Heart right ventricle (tissue), 16 donors: ENCODE measurements around the gene ARHGEF4. TPM values are rescaled to one million over a fixed set of nuclear protein-coding genes. Genes with fewer than 3 reads are reported as not detected.

Experiments
- ATAC-seq, 8 donors: fragments of 200-7000 bp; cut with Tn5 transposase; one replicate each; pipeline ENCODE4 v1.9.1; 2020; ENCODE audit warnings: mild to moderate bottlenecking in 8 of 8, moderate library complexity in 8 of 8, moderate number of reproducible peaks in 1 of 8
- DNase-seq, 2 donors: peaks; one replicate each; pipeline ENCODE4 v3.0.0-alpha.2; 2020
- H3K27ac ChIP-seq, 10 donors: fragments of 200-600 bp; sonication (generic) in 2 of 10; one replicate each; pipeline versions ENCODE4 v1.5.0 to v1.8.0; 2020 to 2022; ENCODE audit warnings: mild to moderate bottlenecking in 3 of 10
- H3K27me3 ChIP-seq, 7 donors: fragments of 200-600 bp; one replicate each; pipeline ENCODE4 v1.8.0; 2021 to 2022; ENCODE audit warnings: mild to moderate bottlenecking in 2 of 7
- H3K36me3 ChIP-seq, 9 donors: fragments of 200-600 bp; sonication (generic) in 1 of 9; one replicate each; pipeline versions ENCODE4 v1.5.0 to v1.8.0; 2020 to 2022; ENCODE audit warnings: mild to moderate bottlenecking in 2 of 9
- H3K4me1 ChIP-seq, 9 donors: fragments of 200-600 bp; sonication (generic) in 1 of 9; one replicate each; pipeline versions ENCODE4 v1.5.0 to v1.8.0; 2020 to 2022; ENCODE audit warnings: mild to moderate bottlenecking in 4 of 9
- H3K4me3 ChIP-seq, 10 donors: fragments of 200-600 bp; sonication (generic) in 2 of 10; one replicate each; pipeline versions ENCODE4 v1.5.0 to v1.8.0; 2020 to 2022; ENCODE audit warnings: mild to moderate bottlenecking in 7 of 10, moderate library complexity in 2 of 10
- H3K9me3 ChIP-seq, 11 donors: fragments of 200-600 bp in 10 of 11; sonication (generic) in 2 of 11; one replicate each; pipeline versions ENCODE4 v1.5.0 to v1.8.0; 2013 to 2022; ENCODE audit warnings: mild to moderate bottlenecking in 2 of 11, control low read depth in 1 of 11, moderate library complexity in 1 of 11
- CTCF ChIP-seq, 9 donors: fragments of 200-600 bp; sonication (generic) in 2 of 9; IDR thresholded peaks; one replicate each; pipeline versions ENCODE4 v1.5.0 to v1.8.0; 2021 to 2022; ENCODE audit warnings: antibody characterized with exemption in 9 of 9, mild to moderate bottlenecking in 5 of 9, moderate library complexity in 1 of 9
- WGBS, 2 donors: extraction: QIAGEN DNeasy Blood & Tissue Kit; methylation state at CpG; one replicate each; pipeline ENCODE4 v1.1.7; 2013; ENCODE audit warnings: inconsistent platforms in 1 of 2; 5-methylcytosine and 5-hydroxymethylcytosine counted together
- intact Hi-C, 10 donors: fragments of 100-400 bp; cut with DNase I; formaldehyde crosslinking; loops; one replicate each; pipeline versions ENCODE4 v1.11.1 to v1.14.2; 2022
- polyA plus RNA-seq, 2 donors: library from polyadenylated mRNA; stranded (reverse); fragments of 200-250 nt; gene quantifications; one replicate each; pipeline ENCODE4 v1.2.3, GENCODE V29; 2013
- total RNA-seq, 10 donors: library from RNA; stranded (reverse); fragmentation: NEBNext Ultra II Directional in 3 of 10; extraction: Animal tissue kit (Norgen Biotek cat#: 25700) in 3 of 10; gene quantifications; one replicate each; pipeline versions ENCODE4 v1.2.1 to v1.2.4, GENCODE V29; 2021 to 2023
- donor health status: Arrhythmogenic right ventricular cardiomyopathy.
- donor health status: ischemic (EF 13 %, LVEDD 7.1; RV severe dilation, severe dysfunction).
- donor health status: healthy with polysubstance abuse.
- donor health status: DM: no; HTN: yes; CAD: no.
- donor health status: DM: no; HTN: no; CAD: no.
- donor health status: ischemic (EF 25% LVEDD 6.9; RV normal size, moderate dysfunction).
- donor health status: ischemic (EF 25% LVEDD 5.7; RV mildly dilated, moderate dysfunction).
- donor health status: healthy.
- donor health status: DM: yes; HTN: yes; CAD: no.
- donor health status: Ischemic cardiomyopathy.
- donor health status: ischemic (EF 35%, LVEDD 5.7; RV mildly dilated, moderate dysfunction).
- donor health status: nonischemic (EF 11% LVEDD 7.7; RV severe dilation, severe dysfunction).
- donor health status: DM: yes; HTN: yes; CAD: no.
- donor health status: PGD.
- donor health status: ischemic (EF 29% LVEDD 5.4; RV normal size, mild dysfunction).
- donor health status: nonischemic (EF 23%, LVEDD 6.1; RV moderate dilation, normal function).

The ARHGEF4 gene
- total and polyA plus RNA-seq, 12 donors: 0.67 to 6.5 (median 3.4) TPM

GRCh38 chr2:130826419-130826818 lies 10.3 kb upstream of the ARHGEF4 start:
- no peak for ATAC-seq
- no peaks in the 10 kb centered on the region for H3K36me3 ChIP-seq
- 77 to 79% methylated on average over 12 of the region's 12 CpGs for WGBS, 2 donors
- intact Hi-C loops: no loop called here
- H3K4me3 ChIP-seq: no peak overlapping the region
- H3K27me3 ChIP-seq: peaks cover 0 to 12% (median 0%) of the 10 kb centered on the region in 7 donors
- H3K27ac ChIP-seq: no peak overlapping the region
- no peak for TF ChIP-seq CTCF (IDR thresholded peaks at IDR 0.05)
- no peak for DNase-seq
- no peaks in the 10 kb centered on the region for H3K9me3 ChIP-seq
- peaks cover 0 to 11% (median 0%) of the 10 kb centered on the region in 9 donors for H3K4me1 ChIP-seq

- Histone ChIP-seq H3K4me1 (peaks cover 0 to 11% (median 0%) of the 10 kb centered on the region in 9 donors), H3K9me3 (no peaks in the 10 kb centered on the region), H3K27me3 (peaks cover 0 to 14% (median 0%) of the 10 kb centered on the region in 7 donors), H3K36me3 (no peaks in the 10 kb centered on the region), H3K4me3 (no peak overlapping the region), H3K27ac (no peak overlapping the region)
- TF ChIP-seq CTCF (IDR thresholded peaks at IDR 0.05): no peak
- 70 to 75% methylated on average over 7 of the region's 7 CpGs for WGBS, 2 donors
- no peak for DNase-seq
- no peak for ATAC-seq
- intact Hi-C loops: no loop called here
Observed at GRCh38 chr2:130826821-130827501, 9.8 kb upstream of the ARHGEF4 start.

DNA sequence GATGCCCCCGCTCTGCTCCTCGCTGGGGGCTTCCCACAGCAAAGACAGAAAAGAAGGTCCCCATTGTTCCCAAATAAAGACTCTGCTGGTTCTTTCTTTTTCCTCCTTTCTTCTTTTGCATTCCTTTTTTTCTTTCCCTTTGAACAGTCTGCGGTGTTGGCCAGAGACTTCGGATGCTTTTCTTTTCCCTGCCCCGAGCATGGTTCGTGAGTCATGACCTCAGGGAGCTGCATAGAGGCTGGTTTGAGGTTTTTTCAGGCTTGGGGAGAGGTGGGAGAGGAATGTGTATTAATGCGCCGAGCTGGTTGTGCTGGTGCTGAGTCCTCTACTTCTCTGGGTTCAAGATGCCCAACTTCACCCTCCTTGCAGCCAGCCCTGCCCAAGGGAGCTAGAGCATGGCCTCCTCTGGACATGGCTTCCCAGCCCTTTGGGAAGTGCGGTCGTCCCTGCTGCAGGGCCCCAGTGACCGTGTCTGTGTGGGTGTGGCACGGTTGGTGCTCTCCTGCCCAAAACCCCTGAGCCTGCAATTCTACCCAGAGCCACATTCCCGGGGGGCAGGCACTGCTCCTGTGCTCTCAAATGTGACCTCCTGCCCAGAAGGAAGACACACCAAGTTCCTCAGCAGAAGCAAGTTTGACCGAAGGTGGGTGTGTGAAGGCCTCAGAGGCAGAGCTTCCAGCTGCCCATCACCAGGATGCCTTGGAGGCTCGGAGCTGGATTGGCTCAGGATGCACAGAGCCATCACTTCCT lies 9.0 kb upstream of the ARHGEF4 start:
- H3K36me3 ChIP-seq: no peaks in the 10 kb centered on the region
- no peak overlapping the region for H3K4me3 ChIP-seq
- WGBS, 2 donors: 78% methylated on average over 15 of the region's 15 CpGs
- TF ChIP-seq CTCF (IDR thresholded peaks at IDR 0.05): no peak
- H3K9me3 ChIP-seq: no peaks in the 10 kb centered on the region
- DNase-seq (no peak), ATAC-seq (no peak)
- H3K27me3 ChIP-seq: peaks cover 0 to 18% (median 0%) of the 10 kb centered on the region in 7 donors
- intact Hi-C loops: no loop called here
- peaks cover 0 to 11% (median 0%) of the 10 kb centered on the region in 9 donors for H3K4me1 ChIP-seq
- H3K27ac ChIP-seq: no peak overlapping the region

- DNase-seq: no peak
- intact Hi-C loops: no loop called here
- Histone ChIP-seq H3K36me3 (no peaks in the 10 kb centered on the region), H3K27me3 (peaks cover 0 to 19% (median 0%) of the 10 kb centered on the region in 7 donors), H3K9me3 (no peaks in the 10 kb centered on the region), H3K27ac (no peak overlapping the region), H3K4me1 (peaks cover 0 to 11% (median 0%) of the 10 kb centered on the region in 9 donors), H3K4me3 (no peak overlapping the region)
- WGBS, 2 donors: 83% methylated on average over 5 of the region's 5 CpGs
- no peak for ATAC-seq
- TF ChIP-seq CTCF (IDR thresholded peaks at IDR 0.05): no peak
Observed at GRCh38 chr2:130828461-130828860, 8.3 kb upstream of the ARHGEF4 start.
